Measurements from ENCODE around the gene ETV6.

- TF ChIP-seq POLR2A (IDR thresholded peaks at IDR 0.05) (no peak), CTCF (IDR thresholded peaks at IDR 0.05) (no peak)
These were observed 136.2 kb downstream of the ETV6 start for GRCh38 chr12:11785712-11786111.
